ENCODE measurements around the gene TCF15.
"Not testable (repeated sequence)": the region's sequence is repeated elsewhere in the genome, so short reads cannot be mapped to it uniquely, and the experiment has no call there.

TCF15 gene

GRCh38 chr20:609371-609964, 641 bp downstream of the TCF15 start:
- no peak for DNase-seq

GRCh38 chr20:608970-609369, 1.1 kb downstream of the TCF15 start:
- no peak for DNase-seq

GRCh38 chr20:607476-607875, 2.6 kb downstream of the TCF15 start:
- no peak for DNase-seq

GRCh38 chr20:605237-605636, 4.9 kb downstream of the TCF15 start:
- DNase-seq, result no peak

- no peak for DNase-seq
Observed at GRCh38 chr20:603116-603640, 6.9 kb downstream of the TCF15 start.

- no peak for DNase-seq
Observed at GRCh38 chr20:602111-602970, 7.8 kb downstream of the TCF15 start.

GRCh38 chr20:600736-601135, 9.4 kb downstream of the TCF15 start:
- DNase-seq, result no peak

GRCh38 chr20:600141-600540, 10.0 kb downstream of the TCF15 start:
- DNase-seq, result no peak

- no peak for DNase-seq
Observed at GRCh38 chr20:598133-598850, 11.8 kb downstream of the TCF15 start.

GRCh38 chr20:597560-597959, 12.5 kb downstream of the TCF15 start:
- no peak for DNase-seq

- no peak for DNase-seq
Observed at GRCh38 chr20:595330-596308, 14.5 kb downstream of the TCF15 start.

- DNase-seq, result no peak
Observed at GRCh38 chr20:592506-592905, 17.6 kb downstream of the TCF15 start.

- no peak for DNase-seq
Observed at GRCh38 chr20:591941-592340, 18.2 kb downstream of the TCF15 start.

- DNase-seq, result no peak
Observed at GRCh38 chr20:588932-589672, 21.0 kb downstream of the TCF15 start.

- no peak for DNase-seq
Observed at GRCh38 chr20:588476-588875, 21.6 kb downstream of the TCF15 start.

GRCh38 chr20:584971-585301, 25.2 kb downstream of the TCF15 start:
- no peak for DNase-seq

- DNase-seq, result no peak
Observed at GRCh38 chr20:584161-584970, 25.7 kb downstream of the TCF15 start.

- no peak for DNase-seq
Observed at GRCh38 chr20:582204-582603, 27.9 kb downstream of the TCF15 start.

- not testable (repeated sequence) for DNase-seq
Observed at GRCh38 chr20:578940-579690, 31.0 kb downstream of the TCF15 start.

GRCh38 chr20:577167-577791, 32.8 kb downstream of the TCF15 start:
- DNase-seq, result no peak
